NOMO-1 (cell line): ENCODE measurements around the gene CUX1.
"Not testable (repeated sequence)": the region's sequence is repeated elsewhere in the genome, so short reads cannot be mapped to it uniquely, and the experiment has no call there.

Source experiments
- DNase-seq, 2 experiments: peaks; one replicate each; lab custom pipeline; 2025; ENCODE audit not compliant: unreplicated experiment in 2 of 2; lab: John Stamatoyannopoulos, UW

CUX1 gene

GRCh38 chr7:102155821-102156441 is 338.5 kb downstream of the CUX1 start:
- DNase-seq, result no peak

- DNase-seq, result no peak
Measured at GRCh38 chr7:102156867-102157266, 339.4 kb downstream of the CUX1 start.

GRCh38 chr7:102165136-102165535 is 347.7 kb downstream of the CUX1 start:
- no peak for DNase-seq

GRCh38 chr7:102167254-102167653 is 349.8 kb downstream of the CUX1 start:
- DNase-seq, result no peak

GRCh38 chr7:102169651-102170392 is 352.4 kb downstream of the CUX1 start:
- no peak for DNase-seq

- no peak for DNase-seq
Measured at GRCh38 chr7:102170393-102170970, 353.1 kb downstream of the CUX1 start.

GRCh38 chr7:102173669-102174068 is 356.2 kb downstream of the CUX1 start:
- DNase-seq, result no peak

- no peak for DNase-seq
Measured at GRCh38 chr7:102175423-102176170, 358.2 kb downstream of the CUX1 start.

- no peak for DNase-seq
Measured at GRCh38 chr7:102178410-102178809, 361.0 kb downstream of the CUX1 start.

GRCh38 chr7:102180727-102181126 is 363.3 kb downstream of the CUX1 start:
- no peak for DNase-seq

GRCh38 chr7:102181517-102181916 is 364.1 kb downstream of the CUX1 start:
- DNase-seq, result no peak

GRCh38 chr7:102182016-102182415 is 364.6 kb downstream of the CUX1 start:
- no peak for DNase-seq

GRCh38 chr7:102183848-102184247 is 366.4 kb downstream of the CUX1 start:
- DNase-seq, result not testable (repeated sequence)

- DNase-seq, result no peak
Measured at GRCh38 chr7:102184303-102184702, 366.9 kb downstream of the CUX1 start.

- DNase-seq, result no peak
Measured at GRCh38 chr7:102185796-102186195, 368.4 kb downstream of the CUX1 start.

GRCh38 chr7:102186306-102186705 is 368.9 kb downstream of the CUX1 start:
- no peak for DNase-seq

- no peak for DNase-seq
Measured at GRCh38 chr7:102188746-102189145, 371.3 kb downstream of the CUX1 start.

GRCh38 chr7:102189756-102190155 is 372.3 kb downstream of the CUX1 start:
- no peak for DNase-seq

- DNase-seq, result no peak
Measured at GRCh38 chr7:102190776-102191350, 373.4 kb downstream of the CUX1 start.

- no peak for DNase-seq
Measured at GRCh38 chr7:102191556-102192379, 374.3 kb downstream of the CUX1 start.
